Mesenchymal stem cell (in vitro differentiated cells and primary cell): Measurements from ENCODE around the gene SMAP1.

Experiments used
- DNase-seq: peaks from one replicate; pipeline ENCODE4 v3.0.0-alpha.2; 2013
- H2AFZ ChIP-seq: one replicate; pipeline ENCODE4 v1.6.1; 2013; ENCODE audit warnings: low read depth, mild to moderate bottlenecking, control low read depth, inconsistent platforms, low read length, moderate library complexity
- H2AK5ac ChIP-seq: 2 replicates; pipeline ENCODE4 v1.6.1; 2013; ENCODE audit warnings: low read length, moderate library complexity, mild to moderate bottlenecking, inconsistent platforms; ENCODE audit not compliant: severe bottlenecking
- H2BK120ac ChIP-seq: one replicate; pipeline ENCODE4 v1.6.1; 2013; ENCODE audit warnings: low read depth, mild to moderate bottlenecking, inconsistent platforms, low read length, moderate library complexity
- H2BK12ac ChIP-seq, 2 experiments: one replicate each; pipeline ENCODE4 v1.6.1; 2013; ENCODE audit warnings: inconsistent platforms in 2 of 2, low read length in 2 of 2, mild to moderate bottlenecking in 2 of 2, moderate library complexity in 2 of 2, control low read depth in 1 of 2
- H2BK15ac ChIP-seq: one replicate; pipeline ENCODE4 v1.6.1; 2013; ENCODE audit warnings: mild to moderate bottlenecking, low read depth, inconsistent platforms; ENCODE audit not compliant: poor library complexity, severe bottlenecking
- H2BK5ac ChIP-seq: 2 replicates; pipeline ENCODE4 v1.6.1; 2013; ENCODE audit warnings: low read depth, mild to moderate bottlenecking, low read length, control low read depth, inconsistent platforms; ENCODE audit not compliant: poor library complexity, severe bottlenecking
- H3K14ac ChIP-seq, 2 experiments: one replicate each; pipeline ENCODE4 v1.6.1; 2013; ENCODE audit warnings: inconsistent platforms in 2 of 2, low read length in 2 of 2, control low read depth in 1 of 2, mild to moderate bottlenecking in 1 of 2, moderate library complexity in 1 of 2
- H3K18ac ChIP-seq, 2 experiments: one replicate each; pipeline ENCODE4 v1.6.1; 2013; ENCODE audit warnings: inconsistent platforms in 2 of 2, low read length in 2 of 2, control low read depth in 1 of 2, low read depth in 1 of 2, mild to moderate bottlenecking in 1 of 2
- H3K23ac ChIP-seq, 2 experiments: one replicate each; pipeline ENCODE4 v1.6.1; 2013; ENCODE audit warnings: inconsistent platforms in 2 of 2, low read length in 2 of 2, mild to moderate bottlenecking in 2 of 2, moderate library complexity in 2 of 2, control low read depth in 1 of 2
- H3K27ac ChIP-seq: 2 replicates; pipeline ENCODE4 v1.5.1; 2013; ENCODE audit warnings: mild to moderate bottlenecking, moderate library complexity, low read length, control low read depth, inconsistent platforms; ENCODE audit not compliant: poor library complexity, severe bottlenecking
- H3K27me3 ChIP-seq, 2 experiments: 2 replicates each; pipeline versions ENCODE4 v1.6.1 to v1.7.0; 2013; ENCODE audit warnings: low read length in 2 of 2, mild to moderate bottlenecking in 2 of 2, moderate library complexity in 2 of 2, control low read depth in 1 of 2, inconsistent platforms in 1 of 2; ENCODE audit not compliant: control insufficient read depth in 1 of 2, insufficient read depth in 1 of 2
- H3K36me3 ChIP-seq, 2 experiments: 2 replicates each; pipeline versions ENCODE4 v1.6.1 to v1.7.0; 2013; ENCODE audit warnings: low read length in 2 of 2, control low read depth in 1 of 2, inconsistent platforms in 1 of 2, low read depth in 1 of 2, mild to moderate bottlenecking in 1 of 2; ENCODE audit not compliant: insufficient read depth in 2 of 2, control insufficient read depth in 1 of 2
- H3K4ac ChIP-seq, 2 experiments: one replicate each; pipeline ENCODE4 v1.6.1; 2013; ENCODE audit warnings: inconsistent platforms in 2 of 2, low read length in 2 of 2, mild to moderate bottlenecking in 2 of 2, moderate library complexity in 2 of 2, control low read depth in 1 of 2, low read depth in 1 of 2
- H3K4me1 ChIP-seq: 2 replicates; pipeline ENCODE4 v1.6.1; 2013; ENCODE audit warnings: low read depth, low read length, control low read depth; ENCODE audit not compliant: control insufficient read depth, insufficient read depth
- H3K4me2 ChIP-seq: 2 replicates; pipeline ENCODE4 v1.6.1; 2013; ENCODE audit warnings: low read length, mild to moderate bottlenecking, inconsistent platforms; ENCODE audit not compliant: poor library complexity, severe bottlenecking
- H3K4me3 ChIP-seq, 2 experiments: 2 replicates each; pipeline versions ENCODE4 v1.5.1 to v1.7.0; 2013; ENCODE audit warnings: low read length in 2 of 2, mild to moderate bottlenecking in 2 of 2, control low read depth in 1 of 2, low read depth in 1 of 2; ENCODE audit not compliant: insufficient read depth in 1 of 2
- H3K79me1 ChIP-seq: replicated peaks from 2 replicates; pipeline ENCODE4 v1.6.1; 2013; ENCODE audit warnings: mild to moderate bottlenecking, control low read depth, low read length, inconsistent platforms; ENCODE audit not compliant: poor library complexity, severe bottlenecking
- H3K9ac ChIP-seq: 2 replicates; pipeline ENCODE4 v1.7.0; 2013; ENCODE audit warnings: mild to moderate bottlenecking, low read length, moderate library complexity
- H3K9me3 ChIP-seq: 2 replicates; pipeline ENCODE4 v1.7.0; 2013; ENCODE audit warnings: mild to moderate bottlenecking, low read length; ENCODE audit not compliant: control insufficient read depth
- H4K8ac ChIP-seq: one replicate; pipeline ENCODE4 v1.6.1; 2013; ENCODE audit warnings: inconsistent platforms, mild to moderate bottlenecking, low read length, moderate library complexity
- H4K91ac ChIP-seq: one replicate; pipeline ENCODE4 v1.6.1; 2013; ENCODE audit warnings: mild to moderate bottlenecking, low read length, inconsistent platforms
- WGBS: methylation state at CpG from one replicate; pipeline ENCODE4 v1.1.7; 2013; ENCODE audit warnings: mixed read lengths; 5-methylcytosine and 5-hydroxymethylcytosine counted together

The SMAP1 gene

GRCh38 chr6:70841112-70841511 lies 173.4 kb downstream of the SMAP1 start:
- Histone ChIP-seq H3K4me2 (no peak overlapping the region), H2AK5ac (no peak overlapping the region), H4K8ac (no peak overlapping the region), H3K18ac (no peak overlapping the region), H3K4me3 (no peak overlapping the region), H4K91ac (no peak overlapping the region), H2BK120ac (no peak overlapping the region), H3K36me3 (peaks cover 0 to 3% of the 10 kb centered on the region in 2 experiments), H2BK12ac (no peak overlapping the region), H2BK5ac (no peak overlapping the region), H3K27ac (no peak overlapping the region), H3K4me1 (no peaks in the 10 kb centered on the region), H3K79me1 (peaks cover 7% of the 10 kb centered on the region), H2BK15ac (no peak overlapping the region), H3K27me3 (no peaks in the 10 kb centered on the region), H3K14ac (no peak overlapping the region), H3K9ac (no peak overlapping the region), H3K4ac (no peak overlapping the region), H3K23ac (no peak overlapping the region), H2AFZ (no peak overlapping the region), H3K9me3 (no peaks in the 10 kb centered on the region)
- DNase-seq, result no peak
- WGBS, result 96% methylated on average over 6 of the region's 8 CpGs

- no peak overlapping the region for H3K4ac ChIP-seq
- H3K18ac ChIP-seq, result no peak overlapping the region
- no peak overlapping the region for H2BK5ac ChIP-seq
- no peaks in the 10 kb centered on the region for H3K4me1 ChIP-seq
- no peaks in the 10 kb centered on the region for H3K27me3 ChIP-seq
- peaks cover 4 to 9% of the 10 kb centered on the region in 2 experiments for H3K36me3 ChIP-seq
- H3K27ac ChIP-seq, result no peak overlapping the region
- H2AFZ ChIP-seq, result no peak overlapping the region
- H3K14ac ChIP-seq, result no peak overlapping the region
- H3K9me3 ChIP-seq, result no peaks in the 10 kb centered on the region
- no peak overlapping the region for H3K4me2 ChIP-seq
- no peak overlapping the region for H4K8ac ChIP-seq
- H4K91ac ChIP-seq, result no peak overlapping the region
- DNase-seq, result no peak
- no peak overlapping the region for H3K4me3 ChIP-seq
- H3K9ac ChIP-seq, result no peak overlapping the region
- H2BK12ac ChIP-seq, result no peak overlapping the region
- H3K79me1 ChIP-seq, result peaks cover 7% of the 10 kb centered on the region
- H2BK15ac ChIP-seq, result no peak overlapping the region
- H2AK5ac ChIP-seq, result no peak overlapping the region
- 96% methylated on average over 8 of the region's 8 CpGs for WGBS
- no peak overlapping the region for H2BK120ac ChIP-seq
- H3K23ac ChIP-seq, result no peak overlapping the region
Observed at GRCh38 chr6:70842541-70842940, 174.9 kb downstream of the SMAP1 start.

- no peak for DNase-seq
- no peak overlapping the region for H3K4me2 ChIP-seq
- no peak overlapping the region for H3K18ac ChIP-seq
- no peak overlapping the region for H3K9ac ChIP-seq
- H3K4ac ChIP-seq, result no peak overlapping the region
- H3K9me3 ChIP-seq, result no peaks in the 10 kb centered on the region
- H3K27ac ChIP-seq, result no peak overlapping the region
- H4K91ac ChIP-seq, result no peak overlapping the region
- H2BK15ac ChIP-seq, result no peak overlapping the region
- 91% methylated on average over 4 of the region's 4 CpGs for WGBS
- peaks cover 7% of the 10 kb centered on the region for H3K79me1 ChIP-seq
- no peaks in the 10 kb centered on the region for H3K4me1 ChIP-seq
- H2BK12ac ChIP-seq, result no peak overlapping the region
- no peak overlapping the region for H2BK5ac ChIP-seq
- no peak overlapping the region for H2AFZ ChIP-seq
- no peak overlapping the region for H4K8ac ChIP-seq
- H3K14ac ChIP-seq, result no peak overlapping the region
- no peaks in the 10 kb centered on the region for H3K27me3 ChIP-seq
- H2BK120ac ChIP-seq, result no peak overlapping the region
- H3K4me3 ChIP-seq, result no peak overlapping the region
- peaks cover 4 to 9% of the 10 kb centered on the region in 2 experiments for H3K36me3 ChIP-seq
- H3K23ac ChIP-seq, result no peak overlapping the region
- no peak overlapping the region for H2AK5ac ChIP-seq
Observed at GRCh38 chr6:70843328-70843918, 175.7 kb downstream of the SMAP1 start.

- no peaks in the 10 kb centered on the region for H3K27me3 ChIP-seq
- no peak overlapping the region for H3K9ac ChIP-seq
- DNase-seq, result no peak
- H3K9me3 ChIP-seq, result no peaks in the 10 kb centered on the region
- H4K8ac ChIP-seq, result no peak overlapping the region
- H3K4me1 ChIP-seq, result no peaks in the 10 kb centered on the region
- no peak overlapping the region for H3K27ac ChIP-seq
- no peak overlapping the region for H2AK5ac ChIP-seq
- no peak overlapping the region for H2BK12ac ChIP-seq
- no peak overlapping the region for H2BK15ac ChIP-seq
- no peak overlapping the region for H2AFZ ChIP-seq
- H3K23ac ChIP-seq, result no peak overlapping the region
- no peak overlapping the region for H3K14ac ChIP-seq
- no peak overlapping the region for H3K18ac ChIP-seq
- H3K4me3 ChIP-seq, result no peak overlapping the region
- no peak overlapping the region for H3K4me2 ChIP-seq
- WGBS, result 100% methylated on average over 1 of the region's 1 CpG
- no peak overlapping the region for H4K91ac ChIP-seq
- no peak overlapping the region for H2BK5ac ChIP-seq
- peaks cover 4 to 9% of the 10 kb centered on the region in 2 experiments for H3K36me3 ChIP-seq
- peaks cover 7% of the 10 kb centered on the region for H3K79me1 ChIP-seq
- H3K4ac ChIP-seq, result no peak overlapping the region
- H2BK120ac ChIP-seq, result no peak overlapping the region
Observed at GRCh38 chr6:70844301-70844700, 176.6 kb downstream of the SMAP1 start.
